Measurements from ENCODE around the gene MST1R. TPM values are rescaled to one million over a fixed set of nuclear protein-coding genes. Genes with fewer than 3 reads are reported as not detected.
A peak's percentile ranks its signal among the peaks of the same experiment; 100 is the strongest.

Gene MST1R
- total RNA-seq, 2 experiments from 2014 or later, result 0.39 to 0.93 TPM

DNA sequence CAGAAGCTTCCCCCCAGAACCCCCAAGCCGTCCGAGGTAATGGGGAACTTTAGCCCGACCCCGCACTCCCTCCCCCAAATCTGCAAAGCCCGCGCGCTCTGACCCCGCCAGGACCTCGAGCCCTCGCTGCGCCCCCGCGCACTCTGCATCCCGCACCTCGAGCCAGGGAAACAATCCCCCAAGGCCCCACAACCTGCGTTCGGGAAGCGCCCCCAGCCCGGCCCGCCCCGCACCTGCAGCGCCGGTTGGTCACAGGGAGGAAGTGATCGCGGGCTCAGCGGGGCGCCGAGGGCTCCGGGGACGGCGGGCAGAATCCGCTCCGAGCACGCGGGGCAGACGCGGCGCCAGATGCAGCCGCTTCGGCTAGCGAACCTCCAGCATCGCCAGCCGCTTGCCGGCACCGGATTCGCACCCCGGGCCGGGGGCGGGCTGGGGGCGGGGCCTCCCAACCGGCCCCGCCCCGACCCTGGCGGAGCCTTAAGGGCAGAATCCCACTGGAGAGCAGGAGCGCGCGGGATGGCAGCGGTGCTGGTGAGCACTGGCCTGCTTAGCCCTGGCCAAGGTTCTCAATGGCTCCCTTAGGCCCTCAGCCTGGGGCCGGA is 34.0 kb downstream of the MST1R start, which contains the start of gene CAMKV:
TSS of gene CAMKV (minus strand) at position 382 of the 602 bp plus-strand sequence. CDS start 7,518 bp downstream, outside the sequence.
- peaks cover 7% of the 10 kb centered on the region for H3K4me1 Mint-ChIP-seq (ENCODE audit: low read depth)
- no peaks in the 10 kb centered on the region for H3K9me3 Mint-ChIP-seq
- no peak within 1 kb of the TSS for H3K27ac Mint-ChIP-seq
- peak; percentile 38 for DNase-seq
- ChIA-PET POLR2A (no interaction called here), CTCF (interaction anchor here (0.9 to 2.8 kb wide), 3 partner anchors 30 to 330 kb away, joined by 3 to 9 read pairs (median 4); no protein-coding TSS in a partner anchor)
- intact Hi-C loops (cut with micrococcal nuclease), result no loop called here
- H3K27me3 Mint-ChIP-seq, result peaks cover 19% of the 10 kb centered on the region
- no peak within 1 kb of the TSS for H3K4me3 Mint-ChIP-seq
- no peaks in the 10 kb centered on the region for H3K36me3 Mint-ChIP-seq

DNA sequence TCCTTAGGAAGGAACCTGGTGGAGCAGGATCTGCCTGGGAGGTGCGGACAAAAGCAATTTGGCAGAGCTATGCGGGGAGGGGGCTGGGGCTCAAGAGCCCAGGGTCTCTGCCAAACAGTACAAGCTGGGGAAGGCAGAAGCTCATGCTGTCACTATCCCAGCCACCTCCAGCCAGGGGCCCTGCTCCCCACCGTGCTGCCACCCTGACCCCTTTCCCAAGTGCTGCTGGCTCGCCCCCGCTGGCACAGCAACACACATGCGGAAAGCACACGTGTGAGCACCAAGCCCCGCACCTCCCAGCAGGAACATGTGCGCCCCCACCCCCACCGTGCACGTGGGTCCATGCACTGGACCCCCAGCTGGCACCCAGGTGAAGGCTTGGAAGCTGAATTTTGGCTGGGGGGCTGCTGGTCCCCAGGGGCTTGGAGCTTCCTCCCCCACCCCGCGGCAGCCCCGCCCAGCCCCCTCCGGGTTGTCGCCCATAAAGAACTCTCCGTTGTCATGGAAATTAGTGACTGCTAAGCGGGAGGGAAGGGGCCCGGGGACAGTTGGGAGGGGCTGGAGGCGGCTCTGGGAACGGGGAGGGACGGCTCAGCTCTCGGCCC is 34.7 kb downstream of the MST1R start:
- H3K27me3 Mint-ChIP-seq, result peaks cover 21% of the 10 kb centered on the region
- H3K9me3 Mint-ChIP-seq, result no peaks in the 10 kb centered on the region
- no peak overlapping the region for H3K4me3 Mint-ChIP-seq
- ChIA-PET CTCF (interaction anchor here (0.9 to 2.0 kb wide), 3 partner anchors 30 to 329 kb away, joined by 3 to 5 read pairs (median 4); no protein-coding TSS in a partner anchor), POLR2A (no interaction called here)
- H3K4me1 Mint-ChIP-seq (ENCODE audit: low read depth), result peaks cover 7% of the 10 kb centered on the region
- H3K27ac Mint-ChIP-seq, result no peak overlapping the region
- peak; percentile 14 for DNase-seq
- H3K36me3 Mint-ChIP-seq, result no peaks in the 10 kb centered on the region
- intact Hi-C loops (cut with micrococcal nuclease), result no loop called here

DNA sequence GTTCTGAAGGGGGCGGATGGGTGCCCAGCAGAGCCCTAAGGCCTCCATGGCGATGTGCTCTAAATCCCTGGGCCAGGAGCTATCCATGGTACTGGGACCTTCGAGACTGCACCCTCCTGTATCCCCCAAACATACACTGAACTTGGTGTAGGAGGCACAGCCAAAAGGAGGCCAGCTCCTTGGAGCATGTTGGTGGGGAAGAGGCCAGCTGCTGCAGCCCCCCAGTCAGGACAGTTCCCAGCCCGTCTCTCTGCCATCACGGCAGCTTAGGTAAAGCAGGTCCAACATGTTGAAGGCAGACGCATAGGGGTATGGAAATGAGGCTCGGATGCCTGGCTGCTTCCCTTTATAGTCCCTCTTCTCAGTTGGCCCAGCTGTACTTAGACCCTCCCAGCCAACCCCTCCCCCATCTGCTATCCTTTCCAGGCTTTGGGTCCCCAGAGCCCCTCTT is 35.8 kb downstream of the MST1R start:
- no peaks in the 10 kb centered on the region for H3K36me3 Mint-ChIP-seq
- POLR2A ChIA-PET, result no interaction called here
- CTCF ChIA-PET, result interaction anchor here (2.0 kb wide), 1 partner anchor 29 kb away, joined by 5 read pairs; no protein-coding TSS in a partner anchor
- H3K4me1 Mint-ChIP-seq (ENCODE audit: low read depth), result peaks cover 5% of the 10 kb centered on the region
- H3K4me3 Mint-ChIP-seq, result no peak overlapping the region
- intact Hi-C loops (cut with micrococcal nuclease), result no loop called here
- no peak overlapping the region for H3K27ac Mint-ChIP-seq
- H3K27me3 Mint-ChIP-seq, result peaks cover 23% of the 10 kb centered on the region
- DNase-seq, result peak; percentile 40
- no peaks in the 10 kb centered on the region for H3K9me3 Mint-ChIP-seq

DNA sequence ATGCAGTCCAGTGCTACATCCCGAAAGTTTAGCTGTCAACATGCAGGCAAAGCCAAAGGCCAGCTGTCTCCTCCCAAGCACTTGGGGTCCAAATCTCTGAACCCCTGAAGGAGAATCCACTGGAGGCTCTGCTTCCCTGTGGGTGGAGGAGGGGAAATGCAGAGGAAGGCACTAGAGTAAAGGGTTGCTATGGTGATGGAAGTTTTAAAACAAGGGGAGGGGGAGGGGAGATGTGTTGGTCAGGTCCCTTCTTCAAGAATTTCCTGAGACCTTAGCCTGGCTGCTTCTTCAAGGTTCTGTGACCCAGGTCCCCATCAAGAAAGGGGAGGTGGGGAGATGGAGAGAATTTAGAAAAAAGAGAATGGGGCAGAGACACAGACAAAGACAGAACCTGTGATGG is 36.3 kb downstream of the MST1R start:
- Mint-ChIP-seq H3K36me3 (no peaks in the 10 kb centered on the region), H3K4me1 (ENCODE audit: low read depth) (peaks cover 3% of the 10 kb centered on the region), H3K4me3 (no peak overlapping the region), H3K27me3 (peaks cover 23% of the 10 kb centered on the region), H3K9me3 (no peaks in the 10 kb centered on the region), H3K27ac (no peak overlapping the region)
- intact Hi-C loops (cut with micrococcal nuclease), result no loop called here
- ChIA-PET CTCF (interaction anchor here (2.0 kb wide), 1 partner anchor 28 kb away, joined by 5 read pairs; no protein-coding TSS in a partner anchor), POLR2A (no interaction called here)
- DNase-seq, result no peak

DNA sequence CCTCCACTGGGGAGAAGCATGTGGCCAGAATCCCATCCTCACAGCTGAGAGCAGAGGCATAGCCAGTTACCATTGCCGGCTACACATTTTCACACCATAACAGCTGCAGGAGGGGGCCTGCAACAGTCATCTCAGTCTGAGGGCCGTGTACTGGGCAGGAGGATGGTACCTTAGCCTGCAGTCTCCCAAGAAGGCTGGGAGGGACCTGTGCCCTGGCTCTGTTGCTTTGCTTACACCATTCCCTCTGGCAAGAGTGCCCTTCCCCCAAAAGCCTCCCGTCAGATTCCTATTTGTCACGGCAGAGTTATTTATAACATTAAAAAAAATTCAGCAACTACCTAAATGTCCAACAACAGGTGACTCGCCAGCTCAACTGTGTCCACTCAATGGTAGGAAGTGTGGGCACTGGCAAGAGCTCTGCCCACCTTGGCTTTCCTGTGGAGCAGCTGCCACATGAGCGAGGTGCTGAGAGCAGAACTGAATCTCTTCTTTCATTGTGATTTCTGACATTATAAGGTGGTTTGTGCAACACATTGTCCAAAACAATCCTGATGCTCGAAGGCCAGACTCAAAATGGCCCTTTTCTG is 38.4 kb downstream of the MST1R start:
- intact Hi-C loops (cut with micrococcal nuclease), result no loop called here
- DNase-seq, result no peak
- Mint-ChIP-seq H3K9me3 (no peaks in the 10 kb centered on the region), H3K27me3 (peaks cover 23% of the 10 kb centered on the region), H3K4me1 (ENCODE audit: low read depth) (peaks cover 3% of the 10 kb centered on the region), H3K4me3 (no peak overlapping the region), H3K27ac (no peak overlapping the region), H3K36me3 (no peaks in the 10 kb centered on the region)
- ChIA-PET POLR2A (no interaction called here), CTCF (interaction anchor here (1.0 kb wide), 1 partner anchor 26 kb away, joined by 3 read pairs; no protein-coding TSS in a partner anchor)

DNA sequence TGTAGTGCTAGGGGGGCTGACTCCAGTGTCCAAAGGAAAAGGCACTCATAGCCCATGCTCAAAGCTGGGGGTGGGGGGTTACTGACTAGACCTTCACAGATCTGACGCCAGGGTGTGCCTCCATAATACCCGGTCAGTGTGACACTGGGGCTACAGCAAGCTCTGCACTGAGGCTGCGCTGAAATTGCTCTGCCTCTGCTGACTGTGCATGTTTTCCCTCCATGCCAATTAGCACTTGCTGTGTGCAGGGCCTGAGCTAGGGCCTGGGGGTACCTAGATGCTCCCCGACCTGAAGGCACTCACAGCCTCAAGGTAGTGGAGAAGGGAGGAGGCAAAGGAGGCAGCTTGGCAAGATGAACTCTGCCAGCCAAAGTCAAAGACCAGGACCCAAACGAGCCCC is 39.2 kb downstream of the MST1R start:
- DNase-seq, result no peak
- intact Hi-C loops (cut with micrococcal nuclease), result no loop called here
- ChIA-PET POLR2A (no interaction called here), CTCF (interaction anchor here (1.0 kb wide), 1 partner anchor 26 kb away, joined by 3 read pairs; no protein-coding TSS in a partner anchor)
- Mint-ChIP-seq H3K4me3 (no peak overlapping the region), H3K9me3 (no peaks in the 10 kb centered on the region), H3K27me3 (peaks cover 22% of the 10 kb centered on the region), H3K27ac (no peak overlapping the region), H3K36me3 (no peaks in the 10 kb centered on the region), H3K4me1 (ENCODE audit: low read depth) (peaks cover 3% of the 10 kb centered on the region)

DNA sequence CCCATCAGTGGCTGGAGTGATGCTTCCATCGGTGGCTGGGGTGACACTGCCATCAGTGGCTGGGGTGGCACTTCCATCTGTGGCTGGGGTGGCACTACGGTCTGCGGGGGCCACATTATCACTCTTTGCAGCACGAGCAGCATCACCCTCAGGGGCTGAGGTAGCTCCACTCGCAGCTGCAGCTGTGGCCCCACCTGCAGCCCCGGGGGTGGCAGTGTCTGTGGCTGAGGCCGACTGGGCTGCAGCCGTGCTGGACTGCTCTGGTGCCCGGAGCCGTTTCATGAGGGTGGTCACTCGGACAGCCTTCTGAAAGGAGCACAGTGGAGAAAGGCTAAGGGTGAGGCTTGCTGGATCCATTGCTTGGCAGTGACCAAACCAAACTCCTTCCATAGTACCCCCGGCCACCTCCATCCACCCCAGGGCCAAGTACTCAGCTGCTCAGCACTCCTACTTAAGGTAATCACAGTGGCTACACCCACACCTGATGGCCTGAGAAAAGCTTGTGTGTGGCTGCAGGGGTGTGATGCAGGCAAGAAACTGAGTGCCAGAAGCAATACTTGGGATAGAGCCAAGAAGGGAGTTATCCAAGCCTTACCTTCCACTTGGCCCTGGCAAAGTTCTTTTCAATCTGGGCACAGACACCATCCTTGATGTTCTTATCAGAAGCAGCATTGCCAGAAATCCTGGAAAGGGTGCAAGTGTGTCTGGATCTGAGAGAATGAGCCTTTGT is 43.9 kb downstream of the MST1R start:
- Mint-ChIP-seq H3K27me3 (peaks cover 4% of the 10 kb centered on the region), H3K9me3 (no peaks in the 10 kb centered on the region), H3K27ac (no peak overlapping the region), H3K4me1 (ENCODE audit: low read depth) (peaks cover 13% of the 10 kb centered on the region), H3K4me3 (no peak overlapping the region), H3K36me3 (no peaks in the 10 kb centered on the region)
- intact Hi-C loops (cut with micrococcal nuclease), result loop anchor here (5.0 kb wide), 2 partner anchors 72 to 142 kb away; partner anchors contain the start of genes AMIGO3 and IP6K1
- no peak for DNase-seq
- CTCF ChIA-PET, result no interaction called here
- POLR2A ChIA-PET, result no interaction called here

DNA sequence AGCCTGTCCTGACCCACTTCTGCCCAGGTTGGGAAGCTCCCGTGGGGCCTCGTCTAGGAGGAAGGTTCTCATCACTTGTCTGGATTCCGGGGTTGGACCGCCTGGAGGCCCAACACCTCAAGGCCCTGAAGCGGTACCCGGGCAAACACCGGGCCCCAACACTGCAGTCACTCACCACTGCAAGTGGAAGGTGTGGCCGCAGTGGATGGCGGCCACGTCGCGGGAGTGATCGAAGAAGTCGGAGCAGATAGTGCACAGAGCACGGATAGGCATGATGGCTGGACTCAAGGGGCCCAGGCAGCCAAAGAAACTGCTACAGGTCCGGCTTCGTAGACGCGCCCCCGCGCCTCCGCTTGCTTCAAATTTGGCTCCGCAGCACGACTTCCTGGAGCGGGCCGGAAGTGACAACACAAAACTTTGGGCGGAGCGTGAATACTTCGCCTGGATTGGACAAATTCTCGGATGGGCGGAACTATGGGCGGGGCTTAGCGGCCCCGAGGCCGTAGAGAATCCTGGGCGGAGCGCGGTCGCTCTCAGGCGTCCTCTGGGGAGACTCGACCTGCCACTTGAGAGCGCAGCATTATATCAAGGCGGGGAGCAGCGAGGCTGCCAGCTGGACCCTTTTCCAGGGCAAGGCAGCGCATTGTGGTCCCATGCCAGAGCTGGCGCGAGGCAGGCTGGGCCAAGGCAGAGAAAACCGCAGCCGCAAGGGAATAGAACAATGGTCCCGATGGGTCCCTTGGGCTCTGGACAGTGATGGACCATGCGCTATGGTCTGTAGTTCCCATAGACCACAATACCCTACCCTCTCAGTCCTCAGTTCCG is 47.3 kb downstream of the MST1R start, which contains the start of gene TRAIP:
TSS of gene TRAIP (minus strand) at position 384 of the 825 bp plus-strand sequence. CDS start at position 273, 111 bp downstream.
- Mint-ChIP-seq H3K4me3 (peak within 1 kb of the TSS; percentile 97), H3K36me3 (no peaks in the 10 kb centered on the region), H3K4me1 (ENCODE audit: low read depth) (peaks cover 13% of the 10 kb centered on the region), H3K9me3 (no peaks in the 10 kb centered on the region), H3K27me3 (no peaks in the 10 kb centered on the region), H3K27ac (peak within 1 kb of the TSS; percentile 72)
- ChIA-PET POLR2A (no interaction called here), CTCF (interaction anchor here (1.0 to 3.1 kb wide), 3 partner anchors 15 to 54 kb away, joined by 5 to 14 read pairs (median 10); partner anchors contain the start of gene INKA1)
- DNase-seq, result peak; percentile 96
- intact Hi-C loops (cut with micrococcal nuclease), result loop anchor here (1.0 to 5.0 kb wide), 3 partner anchors 50 to 139 kb away; partner anchors contain the start of genes AMIGO3 and IP6K1

DNA sequence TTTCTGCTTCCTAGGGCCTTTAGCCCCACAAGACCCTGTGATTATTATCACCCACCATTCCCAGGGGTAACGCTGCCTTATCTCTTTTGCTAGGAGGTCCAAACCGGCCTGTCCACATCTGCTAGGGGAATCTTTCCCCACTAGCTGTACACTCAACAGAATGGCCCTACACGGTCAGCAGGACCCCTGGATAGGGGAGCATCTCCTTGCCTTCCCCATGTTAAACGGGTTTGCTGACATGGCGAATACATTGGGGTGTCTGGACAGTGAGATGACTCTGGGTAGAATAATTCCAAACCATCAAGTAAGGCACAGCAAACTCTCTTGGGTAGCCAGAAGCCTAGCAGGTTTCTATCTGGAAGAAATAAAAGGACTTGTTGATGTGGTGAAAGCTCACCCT is 48.0 kb downstream of the MST1R start:
- CTCF ChIA-PET, result interaction anchor here (2.6 to 3.1 kb wide), 2 partner anchors 17 to 53 kb away, joined by 10 to 14 read pairs; partner anchors contain the start of gene INKA1
- no peak for DNase-seq
- peak overlapping the region; percentile 72 for H3K27ac Mint-ChIP-seq
- intact Hi-C loops (cut with micrococcal nuclease), result loop anchor here (1.0 to 5.0 kb wide), 3 partner anchors 51 to 138 kb away; partner anchors contain the start of genes AMIGO3 and IP6K1
- peaks cover 13% of the 10 kb centered on the region for H3K4me1 Mint-ChIP-seq (ENCODE audit: low read depth)
- peak overlapping the region; percentile 97 for H3K4me3 Mint-ChIP-seq
- no peaks in the 10 kb centered on the region for H3K9me3 Mint-ChIP-seq
- POLR2A ChIA-PET, result no interaction called here
- no peaks in the 10 kb centered on the region for H3K27me3 Mint-ChIP-seq
- no peaks in the 10 kb centered on the region for H3K36me3 Mint-ChIP-seq

DNA sequence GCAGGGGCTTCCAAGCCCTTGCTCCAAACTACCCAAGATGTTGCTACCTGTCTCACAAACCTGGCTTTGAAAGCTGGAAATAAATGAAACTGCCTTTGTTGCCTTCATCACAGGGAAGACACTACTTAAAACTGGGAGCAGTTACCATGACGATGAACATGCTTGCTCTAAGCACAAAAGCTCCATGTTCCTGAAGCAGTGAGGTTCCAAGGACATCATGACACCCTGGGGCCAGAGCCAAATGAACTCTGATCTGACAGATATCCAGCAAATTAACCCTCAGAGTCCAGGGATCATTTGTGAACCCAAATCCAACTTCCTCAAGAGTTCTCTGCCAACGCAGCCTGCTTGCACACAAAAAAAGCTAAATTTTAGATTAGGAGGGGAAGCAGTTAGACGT is 58.0 kb downstream of the MST1R start:
- no peak overlapping the region for H3K27ac Mint-ChIP-seq
- H3K4me1 Mint-ChIP-seq (ENCODE audit: low read depth), result no peaks in the 10 kb centered on the region
- H3K9me3 Mint-ChIP-seq, result no peaks in the 10 kb centered on the region
- H3K4me3 Mint-ChIP-seq, result no peak overlapping the region
- H3K27me3 Mint-ChIP-seq, result no peaks in the 10 kb centered on the region
- peaks cover 7% of the 10 kb centered on the region for H3K36me3 Mint-ChIP-seq
- ChIA-PET POLR2A (no interaction called here), CTCF (interaction anchor here (0.8 to 7.0 kb wide), 3 partner anchors 9 to 44 kb away, joined by 3 to 50 read pairs (median 5); partner anchors contain the start of genes CDHR4 and INKA1)
- intact Hi-C loops (cut with micrococcal nuclease), result no loop called here
- no peak for DNase-seq
